ENCODE data around the gene RANGAP1. TPM values are rescaled to one million over a fixed set of nuclear protein-coding genes. Genes with fewer than 3 reads are reported as not detected.

The RANGAP1 gene
- total and polyA plus RNA-seq, 10 donors = 26.8 to 53.4 (median 43.7) TPM

DNA sequence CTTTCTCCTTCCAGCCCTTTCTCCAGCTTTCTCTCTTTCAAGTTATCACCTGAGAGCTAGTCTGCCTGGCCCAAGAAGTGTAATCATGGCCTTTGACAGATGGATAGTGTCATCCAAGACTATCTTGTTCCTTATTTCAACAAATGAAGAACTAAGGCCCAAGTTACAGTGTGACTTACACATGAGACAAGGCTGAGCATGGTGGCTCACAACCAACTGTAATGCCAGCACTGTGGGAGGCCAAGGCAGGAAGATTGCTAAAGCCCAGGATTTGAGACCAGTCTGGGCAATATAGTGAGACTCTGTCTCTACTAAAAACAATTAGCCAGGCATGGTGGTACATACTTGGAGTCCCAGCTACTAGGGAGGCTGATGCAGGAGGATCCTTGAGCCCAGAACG is 3.7 kb upstream of the RANGAP1 start:
- intact Hi-C loops (cut with DNase I; ENCODE audit: low total_unique reads) = no loop called here
- H3K4me1 ChIP-seq = peaks cover 0 to 43% (median 27%) of the 10 kb centered on the region in 6 donors
- no peaks in the 10 kb centered on the region for H3K27me3 ChIP-seq (replicated peaks in 1 of 7)
- H3K36me3 ChIP-seq = peaks cover 0 to 2% (median under 1%) of the 10 kb centered on the region in 6 donors
- H3K27ac ChIP-seq = peak overlapping the region in 3 of 8 donors; percentile 20 to 92 (median 36)
- TF ChIP-seq, protein P1, sequence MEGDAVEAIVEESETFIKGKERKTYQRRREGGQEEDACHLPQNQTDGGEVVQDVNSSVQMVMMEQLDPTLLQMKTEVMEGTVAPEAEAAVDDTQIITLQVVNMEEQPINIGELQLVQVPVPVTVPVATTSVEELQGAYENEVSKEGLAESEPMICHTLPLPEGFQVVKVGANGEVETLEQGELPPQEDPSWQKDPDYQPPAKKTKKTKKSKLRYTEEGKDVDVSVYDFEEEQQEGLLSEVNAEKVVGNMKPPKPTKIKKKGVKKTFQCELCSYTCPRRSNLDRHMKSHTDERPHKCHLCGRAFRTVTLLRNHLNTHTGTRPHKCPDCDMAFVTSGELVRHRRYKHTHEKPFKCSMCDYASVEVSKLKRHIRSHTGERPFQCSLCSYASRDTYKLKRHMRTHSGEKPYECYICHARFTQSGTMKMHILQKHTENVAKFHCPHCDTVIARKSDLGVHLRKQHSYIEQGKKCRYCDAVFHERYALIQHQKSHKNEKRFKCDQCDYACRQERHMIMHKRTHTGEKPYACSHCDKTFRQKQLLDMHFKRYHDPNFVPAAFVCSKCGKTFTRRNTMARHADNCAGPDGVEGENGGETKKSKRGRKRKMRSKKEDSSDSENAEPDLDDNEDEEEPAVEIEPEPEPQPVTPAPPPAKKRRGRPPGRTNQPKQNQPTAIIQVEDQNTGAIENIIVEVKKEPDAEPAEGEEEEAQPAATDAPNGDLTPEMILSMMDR (IDR thresholded peaks at IDR 0.05 in 8 of 11, conservative IDR thresholded peaks at IDR 0.05 in 3 of 11) = no peak
- TF ChIP-seq POLR2A (IDR thresholded peaks at IDR 0.05) = no peak
- no peak for TF ChIP-seq POLR2AphosphoS5 (IDR thresholded peaks at IDR 0.05)
- DNase-seq = no peak
- no peaks in the 10 kb centered on the region for H3K9me3 ChIP-seq
- no peak overlapping the region for H3K4me3 ChIP-seq
- WGBS, 5 donors = 87 to 97% (median 90%) methylated on average over 1 of the region's 1 CpG

DNA sequence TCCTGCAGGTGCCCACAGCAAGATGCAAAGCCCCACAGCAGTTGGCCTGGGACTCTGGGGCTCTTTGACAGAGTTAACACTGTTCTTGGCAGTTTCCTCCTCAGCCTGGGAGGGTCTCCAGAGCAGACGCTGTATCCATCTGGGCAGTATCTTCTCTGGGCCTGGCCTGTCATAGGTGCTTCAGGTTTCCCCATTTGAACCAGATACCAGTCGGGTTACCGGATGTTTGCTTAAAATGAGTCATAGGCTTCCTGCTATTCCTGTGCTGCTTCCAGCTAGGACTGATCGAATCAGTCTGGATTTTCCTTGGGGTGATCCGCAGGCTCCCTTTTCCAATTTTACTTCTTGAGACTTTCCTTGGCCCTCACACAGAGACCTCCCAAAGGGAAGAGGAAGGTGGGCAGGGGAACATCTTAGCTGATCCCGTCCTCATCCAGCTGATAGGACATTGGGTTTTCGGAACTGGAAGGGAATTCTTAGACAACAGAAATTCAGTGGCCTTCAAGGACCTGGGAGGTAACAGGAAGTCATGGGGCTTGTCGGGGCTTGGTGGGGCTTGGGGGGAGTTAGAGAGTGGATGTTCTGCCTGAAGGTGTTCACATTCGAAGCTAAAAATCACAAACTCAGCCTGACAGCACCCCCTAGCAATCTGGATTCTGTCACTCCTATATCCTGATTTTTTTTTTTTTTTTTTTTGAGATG is 2.4 kb upstream of the RANGAP1 start:
- intact Hi-C loops (cut with DNase I; ENCODE audit: low total_unique reads) = no loop called here
- TF ChIP-seq, protein P1 (IDR thresholded peaks at IDR 0.05 in 8 of 11, conservative IDR thresholded peaks at IDR 0.05 in 3 of 11) = no peak
- no peak for TF ChIP-seq POLR2AphosphoS5 (IDR thresholded peaks at IDR 0.05)
- Histone ChIP-seq H3K4me1 (peaks cover 0 to 53% (median 30%) of the 10 kb centered on the region in 6 donors), H3K36me3 (peaks cover 0 to 15% (median 4%) of the 10 kb centered on the region in 6 donors), H3K4me3 (no peak overlapping the region), H3K27me3 (replicated peaks in 1 of 7) (no peaks in the 10 kb centered on the region), H3K9me3 (no peaks in the 10 kb centered on the region), H3K27ac (peak overlapping the region in 7 of 8 donors; percentile 34 to 96 (median 92))
- 59 to 76% (median 61%) methylated on average over 9 of the region's 9 CpGs for WGBS, 5 donors
- DNase-seq = no peak

DNA sequence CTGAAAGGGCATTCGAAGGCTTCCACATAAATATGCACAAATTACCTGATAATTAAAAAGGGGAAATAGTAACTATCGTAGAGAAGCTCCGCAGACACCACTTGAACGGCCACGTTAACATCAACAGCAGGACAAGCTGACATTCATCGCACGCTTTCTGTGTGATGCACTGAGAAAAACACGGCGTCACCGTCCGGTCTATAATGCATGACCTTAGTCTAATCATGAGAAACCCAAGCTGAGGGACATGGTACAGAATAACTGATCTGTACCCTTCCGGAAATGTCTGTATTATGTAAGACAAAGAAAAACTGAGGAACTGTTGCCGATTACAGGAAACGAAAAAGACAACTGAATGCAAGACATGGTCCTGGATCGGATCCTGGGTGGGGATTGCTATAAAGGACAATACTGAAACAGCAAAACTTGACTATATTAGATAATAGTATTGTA is 678 bp upstream of the RANGAP1 start:
- intact Hi-C loops (cut with DNase I; ENCODE audit: low total_unique reads) = no loop called here

DNA sequence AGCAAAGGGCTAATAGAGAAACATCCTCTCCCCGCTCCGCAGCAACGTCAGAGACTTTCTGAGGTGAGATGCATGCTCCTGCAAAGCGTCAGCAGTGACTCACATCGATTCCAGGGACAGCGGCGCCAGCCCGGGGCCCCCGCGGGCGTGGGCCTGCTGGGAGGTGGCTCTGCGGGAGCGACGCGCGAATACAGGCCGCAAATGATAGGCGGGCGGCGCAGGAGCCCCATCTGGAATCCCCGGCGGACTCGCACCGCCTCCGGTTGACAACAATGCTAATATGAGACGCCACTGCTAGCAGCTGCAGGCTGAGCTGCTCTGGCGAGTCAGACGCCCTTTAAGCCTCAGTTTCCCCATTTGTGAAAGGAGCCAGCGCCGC is 557 bp downstream of the RANGAP1 start:
- H3K36me3 ChIP-seq = peaks cover 0 to 44% (median 13%) of the 10 kb centered on the region in 6 donors
- WGBS, 5 donors = 0 to 1% (median 0%) methylated on average over 17 to 30 of the region's 30 CpGs
- peak overlapping the region; percentile 76 to 100 (median 96) for H3K4me3 ChIP-seq
- peak; percentile 88 for DNase-seq
- H3K27ac ChIP-seq = peak overlapping the region; percentile 29 to 96 (median 92)
- H3K4me1 ChIP-seq = peaks cover 0 to 77% (median 30%) of the 10 kb centered on the region in 6 donors
- H3K27me3 ChIP-seq (replicated peaks in 1 of 7) = no peaks in the 10 kb centered on the region
- no peaks in the 10 kb centered on the region for H3K9me3 ChIP-seq
- TF ChIP-seq, protein P1 (IDR thresholded peaks at IDR 0.05 in 8 of 11, conservative IDR thresholded peaks at IDR 0.05 in 3 of 11) = no peak
- TF ChIP-seq POLR2A (IDR thresholded peaks at IDR 0.05) (no peak), POLR2AphosphoS5 (IDR thresholded peaks at IDR 0.05) (no peak)
- intact Hi-C loops (cut with DNase I; ENCODE audit: low total_unique reads) = no loop called here

More for the DNA sequence above, 678 bp upstream of the RANGAP1 start:
- Histone ChIP-seq H3K36me3 (peaks cover 0 to 32% (median 5%) of the 10 kb centered on the region in 6 donors), H3K4me1 (peaks cover 0 to 66% (median 30%) of the 10 kb centered on the region in 6 donors), H3K4me3 (peak overlapping the region; percentile 45 to 100 (median 96)), H3K27ac (peak overlapping the region; percentile 83 to 96 (median 92)), H3K27me3 (replicated peaks in 1 of 7) (no peaks in the 10 kb centered on the region), H3K9me3 (no peaks in the 10 kb centered on the region)
- WGBS, 5 donors = 0 to 2% (median 0%) methylated on average over 15 of the region's 15 CpGs
- peak; percentile 83 for DNase-seq
- TF ChIP-seq POLR2AphosphoS5 (IDR thresholded peaks at IDR 0.05) = no peak
- TF ChIP-seq, protein P1 (IDR thresholded peaks at IDR 0.05 in 8 of 11, conservative IDR thresholded peaks at IDR 0.05 in 3 of 11) = no peak
- TF ChIP-seq POLR2A (IDR thresholded peaks at IDR 0.05) = no peak

Measured in spleen (tissue), 11 donors.